Measurements from ENCODE around the gene ACTN1.

DNA sequence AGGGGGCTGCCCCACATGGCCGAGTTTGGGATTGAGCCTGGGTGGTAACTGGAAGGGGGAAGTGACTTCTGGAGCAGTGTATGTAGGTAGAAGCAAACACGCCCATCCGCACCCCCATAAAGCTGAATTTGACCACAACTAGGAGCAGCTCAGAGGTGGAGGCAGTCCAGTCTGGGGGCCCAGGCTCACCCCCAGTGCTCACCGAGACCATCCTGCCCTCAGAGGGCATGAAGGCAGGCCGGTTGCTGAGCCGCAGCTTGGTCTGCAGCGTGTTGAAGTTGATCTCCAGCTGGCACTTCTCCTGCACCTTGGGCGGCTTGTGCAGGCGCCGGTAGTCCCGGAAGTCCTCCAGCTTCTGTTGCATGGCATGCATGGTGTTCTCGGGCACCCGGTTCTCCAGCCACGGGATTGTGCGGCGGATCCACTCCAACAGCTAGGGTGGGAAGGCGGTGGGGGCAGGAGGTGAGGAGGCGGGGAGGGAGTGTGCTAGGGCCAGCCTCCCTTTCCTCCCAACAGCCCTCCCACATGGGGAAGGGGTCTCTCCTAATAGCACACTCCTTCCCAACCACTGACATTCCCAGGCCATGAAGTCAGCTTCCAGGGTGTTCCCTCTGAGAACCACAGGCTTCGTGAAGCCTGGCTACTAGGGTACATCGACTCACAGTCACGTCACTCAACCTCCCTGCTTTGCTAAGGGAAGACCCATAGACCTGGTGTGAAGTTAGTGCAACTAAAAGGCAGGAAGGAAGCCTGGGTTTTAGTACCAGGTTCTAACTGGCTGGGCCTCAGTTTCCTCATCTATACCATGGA lies 87.0 kb downstream of the ACTN1 start:
- TF ChIP-seq GATA3 (IDR thresholded peaks at IDR 0.05; ENCODE audit: low read depth, low read length) (no peak), GATA2 (IDR thresholded peaks at IDR 0.05; ENCODE audit: low read depth, low read length) (no peak)

Data from SH-SY5Y (cell line).